Ovary (tissue), 1 donor: Measurements from ENCODE around the gene ADNP.

Experiments used
- EP300 ChIP-seq: sonication (generic); formaldehyde crosslinking; IDR thresholded peaks from one replicate; pipeline ENCODE4 v1.6.1; 2017; ENCODE audit warnings: antibody characterized with exemption
- POLR2A ChIP-seq: fragments of 450-650 bp; IDR thresholded peaks from one replicate; pipeline ENCODE4 v1.6.1; 2017; ENCODE audit warnings: antibody characterized with exemption, mild to moderate bottlenecking, moderate library complexity

DNA sequence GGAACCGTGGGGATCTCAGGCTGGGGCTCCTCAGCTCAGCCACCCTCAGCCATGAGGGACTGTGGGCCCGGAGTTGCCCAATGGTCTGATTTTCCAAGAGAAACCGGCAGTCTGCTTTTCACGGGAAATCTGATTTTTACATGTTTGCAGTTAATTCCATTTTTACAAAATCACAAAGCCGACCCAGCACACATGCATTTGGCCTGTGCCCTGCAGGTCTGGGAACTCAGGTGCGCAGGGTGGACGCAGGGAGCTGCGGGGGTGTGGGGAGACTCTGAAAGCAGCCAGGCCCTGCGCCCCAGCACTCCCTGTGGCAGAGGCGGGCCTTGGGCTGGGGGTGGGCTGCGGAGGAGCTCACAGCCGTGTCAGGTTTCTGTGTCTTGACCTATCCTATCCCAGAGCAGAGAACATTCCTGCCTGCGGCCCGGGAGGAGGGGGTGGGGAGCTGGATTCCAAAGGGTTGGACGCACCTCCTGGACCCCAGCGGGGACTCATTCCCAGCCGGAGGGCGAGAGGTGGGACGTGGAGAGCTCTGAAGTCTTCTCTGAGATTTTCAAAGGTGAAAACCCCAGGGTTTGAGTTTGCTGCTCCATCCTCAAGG, 60.6 kb downstream of the ADNP start:
- TF ChIP-seq POLR2A (no peak), EP300 (no peak)
